ENCODE results near the gene FOLR2.

FOLR2 gene

DNA sequence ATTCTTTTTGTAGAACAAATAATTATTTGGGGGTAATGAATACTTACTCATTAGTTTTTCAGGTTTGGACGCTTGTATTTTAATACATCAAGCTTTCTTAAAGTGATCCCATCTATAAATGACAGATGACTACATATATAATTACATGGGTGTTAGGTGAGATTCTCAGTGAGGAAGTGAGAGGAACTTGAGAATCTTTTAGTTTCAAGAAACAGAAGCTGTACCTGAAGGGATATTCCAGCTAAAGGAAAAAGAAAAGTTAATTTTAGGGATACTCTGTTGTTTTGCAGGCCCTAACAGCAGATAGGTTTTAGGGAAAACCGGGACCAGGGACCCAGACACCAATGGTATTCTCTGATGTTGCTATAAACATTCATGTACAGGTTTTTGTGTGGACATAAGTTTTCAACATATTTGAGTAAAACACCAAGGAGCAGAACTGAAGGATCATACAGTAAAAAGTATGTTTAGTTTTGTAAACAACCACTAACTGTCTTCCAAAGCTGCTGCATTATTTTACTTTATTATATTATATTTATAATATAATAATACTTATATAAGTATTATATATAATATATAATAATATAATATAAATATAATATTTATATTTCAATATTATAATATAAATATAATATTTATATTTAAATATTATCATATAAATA is 51.5 kb downstream of the FOLR2 start:
- DNase-seq (ENCODE audit: low read depth in 2 of 2) = no peak

Measured in stimulated activated CD4-positive, alpha-beta T cell treated with anti-CD3 and anti-CD28 coated beads, Interleukin-4, amount 100 ng/mL, for 48 hours (primary cell).